K562 (cell line): ENCODE data around the gene RNF26. TPM values are rescaled to one million over a fixed set of nuclear protein-coding genes. Genes with fewer than 3 reads are reported as not detected.

Experiments
- DMBX1 ChIP-seq: fragments of 250-450 bp; sonication (Bioruptor Pico); IDR thresholded peaks from 2 replicates; pipeline ENCODE4 v1.8.0; 2022; ENCODE audit warnings: inconsistent platforms, mild to moderate bottlenecking, moderate library complexity, borderline replicate concordance
- EZH2 ChIP-seq: IDR thresholded peaks from 2 replicates; pipeline ENCODE4 v1.6.1; 2012; ENCODE audit warnings: low read depth, mild to moderate bottlenecking, inconsistent platforms, low read length, borderline replicate concordance
- GTF2A2 ChIP-seq: IDR thresholded peaks from 2 replicates; pipeline ENCODE4 v1.6.1; 2016; ENCODE audit warnings: mild to moderate bottlenecking, missing genetic modification characterization, missing compliant biosample characterization
- HNRNPUL1 ChIP-seq: fragments of 200-400 bp; formaldehyde crosslinking; IDR thresholded peaks from 2 replicates; pipeline ENCODE4 v1.6.1; 2017; ENCODE audit warnings: low read length
- JUN ChIP-seq, 2 experiments: sonication (generic) in 1 of 2; formaldehyde crosslinking in 1 of 2; IDR thresholded peaks; 2 replicates each; pipeline versions ENCODE4 v1.6.1 to v1.8.0; 2012 to 2022; ENCODE audit warnings: borderline replicate concordance in 2 of 2, mild to moderate bottlenecking in 2 of 2, improper control_type of control experiment in 1 of 2, low read depth in 1 of 2, low read length in 1 of 2, missing genetic modification reagents in 1 of 2
- KHSRP ChIP-seq: fragments of 450-650 bp; IDR thresholded peaks from 2 replicates; pipeline ENCODE4 v1.6.1; 2017
- MEIS2 ChIP-seq: fragments of 450-650 bp; IDR thresholded peaks from 2 replicates; pipeline ENCODE4 v1.6.1; 2014; ENCODE audit warnings: mild to moderate bottlenecking; ENCODE audit not compliant: partially characterized antibody
- MYBL2 ChIP-seq, 2 experiments: fragments of 450-650 bp in 1 of 2; sonication (generic) in 1 of 2; formaldehyde crosslinking in 1 of 2; IDR thresholded peaks; 2 replicates each; pipeline versions ENCODE4 v1.6.1 to v1.8.1; 2017 to 2022; ENCODE audit warnings: borderline replicate concordance in 1 of 2, inconsistent platforms in 1 of 2, low read depth in 1 of 2, mild to moderate bottlenecking in 1 of 2, missing genetic modification reagents in 1 of 2, moderate library complexity in 1 of 2
- PHTF2 ChIP-seq: fragments of 250-450 bp; sonication (Bioruptor Pico); IDR thresholded peaks from 2 replicates; pipeline ENCODE4 v1.5.0; 2021; ENCODE audit warnings: mild to moderate bottlenecking
- PPARD ChIP-seq: fragments of 250-450 bp; sonication (Bioruptor Pico); IDR thresholded peaks from 2 replicates; pipeline ENCODE4 v1.8.0; 2022; ENCODE audit warnings: inconsistent platforms, mild to moderate bottlenecking, moderate library complexity
- RFX5 ChIP-seq: IDR thresholded peaks from 2 replicates; pipeline ENCODE4 v1.6.1; 2011; ENCODE audit warnings: low read depth, mild to moderate bottlenecking, improper control_type of control experiment, low read length
- RNF2 ChIP-seq: sonication (generic); IDR thresholded peaks from 2 replicates; pipeline ENCODE4 v1.6.1; 2016
- SETDB1 ChIP-seq: IDR thresholded peaks from one replicate; pipeline ENCODE4 v1.6.1; 2012; ENCODE audit warnings: low read length, control low read depth, inconsistent platforms
- SRSF3 ChIP-seq: fragments of 200-400 bp; formaldehyde crosslinking; IDR thresholded peaks from 2 replicates; pipeline ENCODE4 v1.6.1; 2016; ENCODE audit warnings: mild to moderate bottlenecking, low read length, moderate library complexity; ENCODE audit not compliant: insufficient read depth
- ZNF212 ChIP-seq: fragments of 450-650 bp; formaldehyde crosslinking; IDR thresholded peaks from 2 replicates; pipeline ENCODE4 v1.4.0; 2020; ENCODE audit warnings: mild to moderate bottlenecking
- ZNF316 ChIP-seq: fragments of 450-650 bp; IDR thresholded peaks from 2 replicates; pipeline ENCODE4 v1.6.1; 2016
- ZNF75A ChIP-seq: fragments of 450-650 bp; formaldehyde crosslinking; IDR thresholded peaks from 2 replicates; pipeline ENCODE4 v1.4.0; 2020; ENCODE audit warnings: mild to moderate bottlenecking
- polyA plus RNA-seq, 8 experiments: library from polyadenylated mRNA; depleted of rRNA in 4 of 8; stranded (reverse) in 5 of 8; unstranded in 3 of 8; fragments of >200 nt; fragmentation: Nextera tagmentation in 2 of 8; fragmentation: Illumina TruSeq in 1 of 8; extraction: Ambion mirVana in 2 of 8; extraction: Trizol in 1 of 8; gene quantifications; 2 replicates each; pipeline versions ENCODE4 v1.2.1 to v1.2.3, GENCODE V29; 2011 to 2014; ENCODE audit warnings: inconsistent platforms in 1 of 8, missing spikeins in 1 of 8
- total RNA-seq, 7 experiments: library from RNA; depleted of rRNA in 6 of 7; stranded (reverse); fragments of >200 nt in 6 of 7; fragmentation: Illumina TruSeq in 2 of 7; extraction: Trizol in 2 of 7; gene quantifications; 2 replicates each; pipeline versions ENCODE4 v1.2.1 to v1.2.3, GENCODE V29; 2011 to 2021; ENCODE audit warnings: low replicate concordance in 1 of 7
- TF ChIP-seq, protein P1 (sequence below): fragments of 250-450 bp; sonication (Bioruptor Pico); IDR thresholded peaks from 2 replicates; pipeline ENCODE4 v1.4.0; 2020; ENCODE audit warnings: mild to moderate bottlenecking, moderate library complexity
- TF ChIP-seq, protein P2 (sequence below): IDR thresholded peaks from 2 replicates; pipeline ENCODE4 v1.6.1; 2014; ENCODE audit warnings: antibody characterized with exemption
- TF ChIP-seq, protein P3 (sequence below): fragments of 250-450 bp; sonication (Bioruptor Pico); IDR thresholded peaks from 2 replicates; pipeline ENCODE4 v1.6.1; 2021; ENCODE audit warnings: mild to moderate bottlenecking
- TF ChIP-seq, protein P4 (sequence below): IDR thresholded peaks from 2 replicates; pipeline ENCODE4 v1.6.1; 2012; ENCODE audit warnings: low read depth, low read length, improper control_type of control experiment, borderline replicate concordance

Gene RNF26
- total and polyA plus RNA-seq, 9 of the 15 experiments (the other 6 are each of a cell fraction or from before 2014, with no cell fraction given), result 5.3 to 53.6 (median 12.7) TPM

DNA sequence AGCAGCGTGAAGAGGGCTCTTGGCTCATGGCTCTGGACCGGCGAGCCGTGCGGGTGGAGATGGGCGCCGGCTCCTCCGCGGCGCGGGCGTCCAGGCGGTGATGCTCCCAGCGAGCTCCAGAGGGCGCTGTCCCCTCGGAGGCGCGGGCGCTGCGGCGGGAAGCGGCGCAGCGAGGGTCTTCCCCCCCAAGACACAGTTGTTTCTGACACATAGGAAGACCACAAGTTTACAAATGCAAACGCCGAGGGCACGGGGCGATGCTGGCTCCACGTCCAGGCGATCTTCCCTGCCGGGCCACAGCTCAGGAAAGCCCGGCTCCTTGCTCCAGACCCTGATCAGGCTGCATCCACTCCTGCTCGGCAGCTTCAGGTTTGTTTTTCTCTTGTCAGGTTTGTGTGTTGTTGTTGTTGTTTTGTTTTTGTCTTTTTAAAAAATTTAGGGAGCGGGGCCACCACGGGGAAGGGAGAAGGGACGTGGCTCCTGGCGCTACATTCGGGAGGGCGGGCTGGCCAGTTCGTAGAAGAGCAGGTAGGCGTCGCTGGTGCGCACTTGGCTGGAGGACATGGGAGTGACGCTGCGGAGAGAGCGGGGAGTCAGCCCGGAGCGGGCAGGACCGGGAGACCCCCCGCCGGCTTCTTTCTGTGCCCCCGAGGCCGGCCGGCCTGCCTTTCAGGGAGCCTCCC lies 22.2 kb downstream of the RNF26 start (continued):
- TF ChIP-seq, protein P1, sequence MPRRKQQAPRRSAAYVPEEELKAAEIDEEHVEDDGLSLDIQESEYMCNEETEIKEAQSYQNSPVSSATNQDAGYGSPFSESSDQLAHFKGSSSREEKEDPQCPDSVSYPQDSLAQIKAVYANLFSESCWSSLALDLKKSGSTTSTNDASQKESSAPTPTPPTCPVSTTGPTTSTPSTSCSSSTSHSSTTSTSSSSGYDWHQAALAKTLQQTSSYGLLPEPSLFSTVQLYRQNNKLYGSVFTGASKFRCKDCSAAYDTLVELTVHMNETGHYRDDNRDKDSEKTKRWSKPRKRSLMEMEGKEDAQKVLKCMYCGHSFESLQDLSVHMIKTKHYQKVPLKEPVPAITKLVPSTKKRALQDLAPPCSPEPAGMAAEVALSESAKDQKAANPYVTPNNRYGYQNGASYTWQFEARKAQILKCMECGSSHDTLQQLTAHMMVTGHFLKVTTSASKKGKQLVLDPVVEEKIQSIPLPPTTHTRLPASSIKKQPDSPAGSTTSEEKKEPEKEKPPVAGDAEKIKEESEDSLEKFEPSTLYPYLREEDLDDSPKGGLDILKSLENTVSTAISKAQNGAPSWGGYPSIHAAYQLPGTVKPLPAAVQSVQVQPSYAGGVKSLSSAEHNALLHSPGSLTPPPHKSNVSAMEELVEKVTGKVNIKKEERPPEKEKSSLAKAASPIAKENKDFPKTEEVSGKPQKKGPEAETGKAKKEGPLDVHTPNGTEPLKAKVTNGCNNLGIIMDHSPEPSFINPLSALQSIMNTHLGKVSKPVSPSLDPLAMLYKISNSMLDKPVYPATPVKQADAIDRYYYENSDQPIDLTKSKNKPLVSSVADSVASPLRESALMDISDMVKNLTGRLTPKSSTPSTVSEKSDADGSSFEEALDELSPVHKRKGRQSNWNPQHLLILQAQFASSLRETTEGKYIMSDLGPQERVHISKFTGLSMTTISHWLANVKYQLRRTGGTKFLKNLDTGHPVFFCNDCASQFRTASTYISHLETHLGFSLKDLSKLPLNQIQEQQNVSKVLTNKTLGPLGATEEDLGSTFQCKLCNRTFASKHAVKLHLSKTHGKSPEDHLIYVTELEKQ (CRISPR knock-in tag), result no peak
- TF ChIP-seq ZNF75A (CRISPR knock-in tag) (no peak), SRSF3 (no peak), MEIS2 (no peak), ZNF316 (no peak), ZNF212 (no peak), EZH2 (no peak), GTF2A2 (no peak), KHSRP (no peak), PPARD (CRISPR knock-in tag) (no peak), RFX5 (no peak), HNRNPUL1 (no peak), PHTF2 (CRISPR knock-in tag) (no peak), DMBX1 (CRISPR knock-in tag) (no peak), JUN (IDR thresholded peaks at IDR 0.05; ENCODE audit: borderline replicate concordance, low read depth, low read length) (no peak), JUN (CRISPR knock-in tag; IDR thresholded peaks at IDR 0.05; ENCODE audit: borderline replicate concordance) (no peak), RNF2 (no peak), MYBL2 (IDR thresholded peaks at IDR 0.05; ENCODE audit: low read depth) (no peak), MYBL2 (CRISPR knock-in tag; IDR thresholded peaks at IDR 0.05; ENCODE audit: borderline replicate concordance) (no peak), SETDB1 (no peak)
- TF ChIP-seq, protein P2, sequence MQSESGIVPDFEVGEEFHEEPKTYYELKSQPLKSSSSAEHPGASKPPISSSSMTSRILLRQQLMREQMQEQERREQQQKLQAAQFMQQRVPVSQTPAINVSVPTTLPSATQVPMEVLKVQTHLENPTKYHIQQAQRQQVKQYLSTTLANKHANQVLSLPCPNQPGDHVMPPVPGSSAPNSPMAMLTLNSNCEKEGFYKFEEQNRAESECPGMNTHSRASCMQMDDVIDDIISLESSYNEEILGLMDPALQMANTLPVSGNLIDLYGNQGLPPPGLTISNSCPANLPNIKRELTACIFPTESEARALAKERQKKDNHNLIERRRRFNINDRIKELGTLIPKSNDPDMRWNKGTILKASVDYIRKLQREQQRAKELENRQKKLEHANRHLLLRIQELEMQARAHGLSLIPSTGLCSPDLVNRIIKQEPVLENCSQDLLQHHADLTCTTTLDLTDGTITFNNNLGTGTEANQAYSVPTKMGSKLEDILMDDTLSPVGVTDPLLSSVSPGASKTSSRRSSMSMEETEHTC, result no peak
- TF ChIP-seq, protein P3, sequence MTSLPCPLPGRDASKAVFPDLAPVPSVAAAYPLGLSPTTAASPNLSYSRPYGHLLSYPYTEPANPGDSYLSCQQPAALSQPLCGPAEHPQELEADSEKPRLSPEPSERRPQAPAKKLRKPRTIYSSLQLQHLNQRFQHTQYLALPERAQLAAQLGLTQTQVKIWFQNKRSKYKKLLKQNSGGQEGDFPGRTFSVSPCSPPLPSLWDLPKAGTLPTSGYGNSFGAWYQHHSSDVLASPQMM (CRISPR knock-in tag), result no peak
- TF ChIP-seq, protein P4, sequence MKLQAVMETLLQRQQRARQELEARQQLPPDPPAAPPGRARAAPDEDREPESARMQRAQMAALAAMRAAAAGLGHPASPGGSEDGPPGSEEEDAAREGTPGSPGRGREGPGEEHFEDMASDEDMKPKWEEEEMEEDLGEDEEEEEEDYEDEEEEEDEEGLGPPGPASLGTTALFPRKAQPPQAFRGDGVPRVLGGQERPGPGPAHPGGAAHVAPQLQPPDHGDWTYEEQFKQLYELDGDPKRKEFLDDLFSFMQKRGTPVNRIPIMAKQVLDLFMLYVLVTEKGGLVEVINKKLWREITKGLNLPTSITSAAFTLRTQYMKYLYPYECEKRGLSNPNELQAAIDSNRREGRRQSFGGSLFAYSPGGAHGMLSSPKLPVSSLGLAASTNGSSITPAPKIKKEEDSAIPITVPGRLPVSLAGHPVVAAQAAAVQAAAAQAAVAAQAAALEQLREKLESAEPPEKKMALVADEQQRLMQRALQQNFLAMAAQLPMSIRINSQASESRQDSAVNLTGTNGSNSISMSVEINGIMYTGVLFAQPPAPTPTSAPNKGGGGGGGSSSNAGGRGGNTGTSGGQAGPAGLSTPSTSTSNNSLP, result no peak
